Lower leg skin (tissue), 3 donors: ENCODE data around the gene SEPTIN2.

Experiments used
- POLR2A ChIP-seq, 2 donors: fragments of 450-650 bp; IDR thresholded peaks; one replicate each; pipeline ENCODE4 v1.6.1; 2016 to 2017; ENCODE audit warnings: antibody characterized with exemption in 2 of 2, mild to moderate bottlenecking in 1 of 2, moderate library complexity in 1 of 2
- TF ChIP-seq, protein P1 (sequence below), 3 donors: fragments of 450-650 bp; IDR thresholded peaks; one replicate each; pipeline ENCODE4 v1.5.1; 2016; ENCODE audit warnings: antibody characterized with exemption in 3 of 3, mild to moderate bottlenecking in 3 of 3, moderate library complexity in 2 of 3

DNA sequence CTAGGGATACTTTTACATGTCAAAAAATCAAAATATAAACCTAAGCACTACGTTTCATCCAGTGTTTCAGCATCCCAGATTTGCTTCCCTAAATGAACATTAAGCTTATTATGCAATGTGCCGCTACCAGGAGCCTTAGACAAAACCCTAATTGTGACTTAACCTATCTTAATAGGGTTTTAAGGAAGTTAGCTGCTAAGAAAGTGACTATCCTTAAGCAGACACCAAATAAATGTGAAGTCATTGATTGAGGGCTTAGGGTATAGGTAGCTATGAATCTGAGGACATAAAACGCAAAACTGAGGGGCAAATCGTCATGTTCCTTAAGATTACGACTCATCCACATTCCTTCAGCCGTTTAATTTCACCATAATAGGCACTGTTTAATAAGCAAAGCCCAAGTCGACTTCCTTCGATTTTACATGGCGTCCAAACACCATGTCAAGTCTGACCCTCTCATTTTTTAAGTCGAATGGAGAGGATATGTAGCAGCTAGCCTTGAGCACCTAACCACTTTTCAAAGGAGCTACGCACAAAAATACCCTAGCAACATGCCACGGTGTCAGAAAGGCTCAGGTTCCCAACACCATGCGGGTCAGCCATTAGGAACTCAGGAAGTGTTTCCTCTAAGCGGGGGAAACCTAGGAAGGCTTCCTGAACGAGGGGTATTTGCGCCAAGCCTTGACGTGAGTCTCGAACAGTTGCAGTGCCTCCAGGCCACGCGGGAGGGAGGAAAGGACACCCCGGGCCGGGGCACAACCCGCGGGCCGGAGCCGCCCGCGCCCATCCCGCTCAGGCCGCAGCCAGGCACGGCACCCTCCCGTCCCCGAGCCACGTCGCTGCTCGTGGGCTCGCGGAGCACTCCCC is 1.3 kb upstream of the SEPTIN2 start:
- TF ChIP-seq, protein P1, sequence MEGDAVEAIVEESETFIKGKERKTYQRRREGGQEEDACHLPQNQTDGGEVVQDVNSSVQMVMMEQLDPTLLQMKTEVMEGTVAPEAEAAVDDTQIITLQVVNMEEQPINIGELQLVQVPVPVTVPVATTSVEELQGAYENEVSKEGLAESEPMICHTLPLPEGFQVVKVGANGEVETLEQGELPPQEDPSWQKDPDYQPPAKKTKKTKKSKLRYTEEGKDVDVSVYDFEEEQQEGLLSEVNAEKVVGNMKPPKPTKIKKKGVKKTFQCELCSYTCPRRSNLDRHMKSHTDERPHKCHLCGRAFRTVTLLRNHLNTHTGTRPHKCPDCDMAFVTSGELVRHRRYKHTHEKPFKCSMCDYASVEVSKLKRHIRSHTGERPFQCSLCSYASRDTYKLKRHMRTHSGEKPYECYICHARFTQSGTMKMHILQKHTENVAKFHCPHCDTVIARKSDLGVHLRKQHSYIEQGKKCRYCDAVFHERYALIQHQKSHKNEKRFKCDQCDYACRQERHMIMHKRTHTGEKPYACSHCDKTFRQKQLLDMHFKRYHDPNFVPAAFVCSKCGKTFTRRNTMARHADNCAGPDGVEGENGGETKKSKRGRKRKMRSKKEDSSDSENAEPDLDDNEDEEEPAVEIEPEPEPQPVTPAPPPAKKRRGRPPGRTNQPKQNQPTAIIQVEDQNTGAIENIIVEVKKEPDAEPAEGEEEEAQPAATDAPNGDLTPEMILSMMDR (IDR thresholded peaks at IDR 0.05), result no peak
- no peak for TF ChIP-seq POLR2A (IDR thresholded peaks at IDR 0.05)
